ENCODE measurements around the gene MRPL23. TPM values are rescaled to one million over a fixed set of nuclear protein-coding genes. Genes with fewer than 3 reads are reported as not detected.
A peak's percentile ranks its signal among the peaks of the same experiment; 100 is the strongest.

Gene MRPL23
- total RNA-seq, 1 experiment from 2014 or later: 232 TPM

DNA sequence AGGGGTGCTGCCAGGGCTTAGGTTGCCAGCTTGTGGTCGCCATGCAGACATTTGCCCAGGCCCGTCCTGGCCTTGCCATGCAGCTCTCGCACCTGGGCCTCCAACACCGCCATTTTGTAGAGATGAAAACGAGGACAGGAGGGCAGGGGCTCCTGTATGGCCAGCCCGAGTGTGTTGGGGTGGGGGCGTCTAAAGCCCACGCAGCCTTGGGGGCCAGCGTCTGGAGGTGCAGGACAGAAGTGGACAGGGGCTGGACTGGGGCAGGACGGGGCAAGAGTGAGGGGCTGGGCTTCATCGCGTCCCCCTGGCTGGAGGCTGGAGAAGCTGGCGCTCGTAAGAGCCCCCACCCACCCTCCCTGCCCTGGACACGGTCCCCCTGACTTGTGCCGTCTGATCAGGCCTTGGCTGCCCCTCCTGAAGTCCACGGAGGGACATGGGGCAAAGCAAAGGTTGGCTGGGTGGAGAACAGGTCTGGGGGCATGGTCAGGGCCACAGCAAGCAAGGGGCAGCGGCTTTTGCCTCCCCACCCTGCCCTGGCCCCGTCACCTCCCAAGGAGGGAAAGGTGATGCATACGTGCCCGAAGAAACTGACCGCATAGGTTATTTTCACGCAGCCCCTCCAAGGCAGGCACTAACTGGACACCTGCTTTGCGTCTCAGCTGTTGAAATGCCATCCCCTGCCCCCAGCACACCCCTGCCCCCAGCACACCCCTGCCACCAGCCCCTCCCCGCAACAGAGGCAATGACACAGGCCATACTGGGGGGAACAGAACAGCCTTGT, 26.8 kb upstream of the MRPL23 start:
- no peaks in the 10 kb centered on the region for H3K36me3 ChIP-seq (ENCODE audit: low read depth, low read length)
- DNase-seq (no peak), ATAC-seq (no peak)
- POLR2A ChIA-PET (ENCODE audit: unreplicated experiment): no interaction called here
- no peaks in the 10 kb centered on the region for H3K27me3 ChIP-seq (ENCODE audit: low read length)
- intact Hi-C loops (cut with micrococcal nuclease): no loop called here
- no peaks in the 10 kb centered on the region for H3F3A ChIP-seq (ENCODE audit: low read length, unreplicated experiment)
- no TSS peak for BruUV-seq (replicated peaks)
- no peak overlapping the region for H3K4me3 ChIP-seq (ENCODE audit: low read length)
- no peaks in the 10 kb centered on the region for H3K9me3 ChIP-seq (ENCODE audit: low read length)
- H3K27ac ChIP-seq (ENCODE audit: low read length): no peak overlapping the region
- CTCF ChIA-PET: no interaction called here
- no peak overlapping the region for H3K4me2 ChIP-seq (ENCODE audit: low read length)
- H3K9ac ChIP-seq (ENCODE audit: low read length): no peak overlapping the region
- H4K20me1 ChIP-seq (ENCODE audit: low read length): no peaks in the 10 kb centered on the region
- no peaks in the 10 kb centered on the region for H3K4me1 ChIP-seq (ENCODE audit: insufficient read depth, low read length)
- TF ChIP-seq EZH2phosphoT487 (IDR thresholded peaks at IDR 0.05; ENCODE audit: borderline replicate concordance, low read length): no peak
- TF ChIP-seq, protein P1, sequence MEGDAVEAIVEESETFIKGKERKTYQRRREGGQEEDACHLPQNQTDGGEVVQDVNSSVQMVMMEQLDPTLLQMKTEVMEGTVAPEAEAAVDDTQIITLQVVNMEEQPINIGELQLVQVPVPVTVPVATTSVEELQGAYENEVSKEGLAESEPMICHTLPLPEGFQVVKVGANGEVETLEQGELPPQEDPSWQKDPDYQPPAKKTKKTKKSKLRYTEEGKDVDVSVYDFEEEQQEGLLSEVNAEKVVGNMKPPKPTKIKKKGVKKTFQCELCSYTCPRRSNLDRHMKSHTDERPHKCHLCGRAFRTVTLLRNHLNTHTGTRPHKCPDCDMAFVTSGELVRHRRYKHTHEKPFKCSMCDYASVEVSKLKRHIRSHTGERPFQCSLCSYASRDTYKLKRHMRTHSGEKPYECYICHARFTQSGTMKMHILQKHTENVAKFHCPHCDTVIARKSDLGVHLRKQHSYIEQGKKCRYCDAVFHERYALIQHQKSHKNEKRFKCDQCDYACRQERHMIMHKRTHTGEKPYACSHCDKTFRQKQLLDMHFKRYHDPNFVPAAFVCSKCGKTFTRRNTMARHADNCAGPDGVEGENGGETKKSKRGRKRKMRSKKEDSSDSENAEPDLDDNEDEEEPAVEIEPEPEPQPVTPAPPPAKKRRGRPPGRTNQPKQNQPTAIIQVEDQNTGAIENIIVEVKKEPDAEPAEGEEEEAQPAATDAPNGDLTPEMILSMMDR (conservative IDR thresholded peaks at IDR 0.05; ENCODE audit: low read depth, low read length): no peak
- TF ChIP-seq EZH2 (IDR thresholded peaks at IDR 0.05; ENCODE audit: low read length, unreplicated experiment): no peak
- no peaks in the 10 kb centered on the region for H3K9me2 ChIP-seq (replicated peaks; ENCODE audit: low read length)
- no peaks in the 10 kb centered on the region for H3K79me2 ChIP-seq (ENCODE audit: low read length)
- H2AFZ ChIP-seq (ENCODE audit: low read length): no peak overlapping the region

DNA sequence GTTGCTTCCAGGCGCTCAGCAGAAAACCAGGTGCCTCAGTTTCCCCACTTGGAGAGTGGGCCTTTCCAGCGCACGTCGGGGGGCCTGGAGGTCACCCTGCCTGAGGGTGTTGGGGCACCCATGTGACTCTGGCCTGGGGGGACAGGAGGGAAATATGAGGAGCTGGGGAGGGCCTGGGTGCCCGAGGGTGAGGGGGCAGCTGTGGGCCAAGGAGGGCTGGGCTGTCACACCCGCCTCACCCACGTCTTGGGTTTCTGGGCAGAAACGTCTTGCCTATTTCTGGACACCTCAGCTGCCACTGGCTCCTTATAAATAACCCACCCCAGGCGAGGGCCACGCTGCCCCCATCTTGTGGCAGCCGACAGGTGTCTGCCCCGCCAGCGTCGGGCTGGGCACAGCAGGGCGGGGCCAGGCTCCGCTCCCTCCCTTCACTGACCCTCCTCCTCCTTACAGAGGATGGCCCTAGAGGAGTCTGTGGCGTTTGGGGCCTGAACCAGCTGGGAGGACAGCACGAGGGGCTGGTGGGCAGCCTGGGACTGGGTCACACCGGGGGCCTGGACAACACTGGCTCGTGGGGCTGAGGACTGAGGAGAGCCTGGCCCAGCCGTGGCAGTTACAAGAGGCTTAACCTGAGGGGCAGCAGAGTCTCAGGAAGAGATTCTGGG, 26.1 kb upstream of the MRPL23 start:
- intact Hi-C loops (cut with micrococcal nuclease): no loop called here
- Histone ChIP-seq H3K4me2 (ENCODE audit: low read length) (no peak overlapping the region), H3K79me2 (ENCODE audit: low read length) (no peaks in the 10 kb centered on the region), H3K9ac (ENCODE audit: low read length) (no peak overlapping the region), H3K27ac (ENCODE audit: low read length) (no peak overlapping the region), H3K4me3 (ENCODE audit: low read length) (no peak overlapping the region), H3K36me3 (ENCODE audit: low read depth, low read length) (no peaks in the 10 kb centered on the region), H4K20me1 (ENCODE audit: low read length) (no peaks in the 10 kb centered on the region), H3K9me2 (replicated peaks; ENCODE audit: low read length) (no peaks in the 10 kb centered on the region), H2AFZ (ENCODE audit: low read length) (no peak overlapping the region), H3K9me3 (ENCODE audit: low read length) (no peaks in the 10 kb centered on the region), H3F3A (ENCODE audit: low read length, unreplicated experiment) (no peaks in the 10 kb centered on the region), H3K4me1 (ENCODE audit: insufficient read depth, low read length) (no peaks in the 10 kb centered on the region), H3K27me3 (ENCODE audit: low read length) (no peaks in the 10 kb centered on the region)
- CTCF ChIA-PET: interaction anchor here (1.0 kb wide), 1 partner anchor 496 kb away, joined by 3 read pairs; no protein-coding TSS in a partner anchor
- TF ChIP-seq, protein P1 (conservative IDR thresholded peaks at IDR 0.05; ENCODE audit: low read depth, low read length): no peak
- TF ChIP-seq EZH2 (IDR thresholded peaks at IDR 0.05; ENCODE audit: low read length, unreplicated experiment) (no peak), EZH2phosphoT487 (IDR thresholded peaks at IDR 0.05; ENCODE audit: borderline replicate concordance, low read length) (no peak)
- no peak for DNase-seq
- ATAC-seq: peak; percentile 42; the same call in 1 of the 2 replicates
- POLR2A ChIA-PET (ENCODE audit: unreplicated experiment): no interaction called here
- BruUV-seq (replicated peaks): no TSS peak
